ENCODE measurements around the gene FSTL3. TPM values are rescaled to one million over a fixed set of nuclear protein-coding genes. Genes with fewer than 3 reads are reported as not detected.

The FSTL3 gene
- total RNA-seq, 2 donors from 2014 or later = 64.4 to 437 TPM

GRCh38 chr19:640161-640558, 36.0 kb upstream of the FSTL3 start:
- Histone ChIP-seq H3K27ac (peak overlapping the region in 1 of 2 donors; percentile 22), H3K9me3 (no peaks in the 10 kb centered on the region), H3K4me1 (peaks cover 0 to 15% of the 10 kb centered on the region in 2 donors), H3K36me3 (peaks cover 5% of the 10 kb centered on the region), H3K27me3 (no peaks in the 10 kb centered on the region), H3K4me3 (peak overlapping the region; percentile 29 to 56)
- DNase-seq (ENCODE audit: low spot score) = no peak
- TF ChIP-seq, protein P1, sequence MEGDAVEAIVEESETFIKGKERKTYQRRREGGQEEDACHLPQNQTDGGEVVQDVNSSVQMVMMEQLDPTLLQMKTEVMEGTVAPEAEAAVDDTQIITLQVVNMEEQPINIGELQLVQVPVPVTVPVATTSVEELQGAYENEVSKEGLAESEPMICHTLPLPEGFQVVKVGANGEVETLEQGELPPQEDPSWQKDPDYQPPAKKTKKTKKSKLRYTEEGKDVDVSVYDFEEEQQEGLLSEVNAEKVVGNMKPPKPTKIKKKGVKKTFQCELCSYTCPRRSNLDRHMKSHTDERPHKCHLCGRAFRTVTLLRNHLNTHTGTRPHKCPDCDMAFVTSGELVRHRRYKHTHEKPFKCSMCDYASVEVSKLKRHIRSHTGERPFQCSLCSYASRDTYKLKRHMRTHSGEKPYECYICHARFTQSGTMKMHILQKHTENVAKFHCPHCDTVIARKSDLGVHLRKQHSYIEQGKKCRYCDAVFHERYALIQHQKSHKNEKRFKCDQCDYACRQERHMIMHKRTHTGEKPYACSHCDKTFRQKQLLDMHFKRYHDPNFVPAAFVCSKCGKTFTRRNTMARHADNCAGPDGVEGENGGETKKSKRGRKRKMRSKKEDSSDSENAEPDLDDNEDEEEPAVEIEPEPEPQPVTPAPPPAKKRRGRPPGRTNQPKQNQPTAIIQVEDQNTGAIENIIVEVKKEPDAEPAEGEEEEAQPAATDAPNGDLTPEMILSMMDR (IDR thresholded peaks at IDR 0.05) = no peak

DNA sequence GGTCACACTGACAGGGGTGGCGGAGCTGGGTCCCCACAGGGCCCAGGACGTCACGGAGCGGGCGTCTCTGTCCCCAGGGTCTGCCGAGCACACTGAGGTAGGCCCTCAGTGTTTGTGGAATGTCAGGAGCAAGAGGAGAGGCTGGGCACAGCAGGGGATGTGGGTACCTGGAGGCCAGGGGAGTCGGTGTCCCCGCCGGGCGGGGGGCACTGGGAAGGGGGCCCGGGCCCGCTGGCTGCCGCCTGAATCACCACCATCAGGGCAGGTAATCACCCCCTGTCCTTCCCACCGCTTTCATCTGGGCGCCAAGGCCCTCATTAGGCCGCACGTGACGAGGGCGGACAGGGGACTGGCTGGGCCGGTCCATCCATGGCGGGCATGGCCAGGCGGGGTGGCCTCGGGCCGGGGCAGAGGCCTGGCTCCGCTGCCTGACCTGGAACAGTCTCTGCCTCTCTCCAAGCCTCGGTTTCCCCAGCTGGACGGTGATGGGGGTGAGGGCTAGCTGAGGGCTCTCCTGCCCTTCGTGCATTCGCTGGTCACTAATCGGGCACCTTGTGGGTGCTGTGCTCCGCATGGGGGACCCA, 35.5 kb upstream of the FSTL3 start:
- Histone ChIP-seq H3K36me3 (peaks cover 5% of the 10 kb centered on the region), H3K4me3 (no peak overlapping the region), H3K4me1 (peaks cover 0 to 15% of the 10 kb centered on the region in 2 donors), H3K27me3 (no peaks in the 10 kb centered on the region), H3K9me3 (no peaks in the 10 kb centered on the region), H3K27ac (no peak overlapping the region)
- TF ChIP-seq, protein P1 (IDR thresholded peaks at IDR 0.05) = no peak
- DNase-seq (ENCODE audit: low spot score) = no peak

DNA sequence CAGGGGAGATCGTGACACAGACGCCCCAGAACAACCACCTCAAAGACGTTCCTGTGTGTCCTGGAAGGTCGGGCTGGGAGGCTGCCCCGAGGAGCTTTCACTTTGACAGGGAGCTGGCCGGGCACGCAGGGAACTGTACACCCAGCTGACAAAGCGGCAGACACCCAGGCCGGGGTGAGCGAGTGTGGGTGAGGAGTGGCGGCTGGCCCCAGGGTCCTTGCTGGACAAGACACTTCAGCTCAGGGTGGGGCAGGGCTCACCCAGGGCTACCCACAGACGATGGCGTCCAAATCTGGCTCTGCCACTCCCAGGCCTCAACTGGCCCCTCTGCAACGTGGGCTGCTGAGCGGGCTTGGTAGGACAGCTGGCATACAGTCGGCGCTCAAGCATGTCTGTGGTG, 34.5 kb upstream of the FSTL3 start:
- Histone ChIP-seq H3K4me3 (no peak overlapping the region), H3K27me3 (no peaks in the 10 kb centered on the region), H3K9me3 (no peaks in the 10 kb centered on the region), H3K4me1 (peaks cover 0 to 15% of the 10 kb centered on the region in 2 donors), H3K27ac (no peak overlapping the region), H3K36me3 (peaks cover 12% of the 10 kb centered on the region)
- no peak for DNase-seq (ENCODE audit: low spot score)
- TF ChIP-seq, protein P1 (IDR thresholded peaks at IDR 0.05) = no peak

DNA sequence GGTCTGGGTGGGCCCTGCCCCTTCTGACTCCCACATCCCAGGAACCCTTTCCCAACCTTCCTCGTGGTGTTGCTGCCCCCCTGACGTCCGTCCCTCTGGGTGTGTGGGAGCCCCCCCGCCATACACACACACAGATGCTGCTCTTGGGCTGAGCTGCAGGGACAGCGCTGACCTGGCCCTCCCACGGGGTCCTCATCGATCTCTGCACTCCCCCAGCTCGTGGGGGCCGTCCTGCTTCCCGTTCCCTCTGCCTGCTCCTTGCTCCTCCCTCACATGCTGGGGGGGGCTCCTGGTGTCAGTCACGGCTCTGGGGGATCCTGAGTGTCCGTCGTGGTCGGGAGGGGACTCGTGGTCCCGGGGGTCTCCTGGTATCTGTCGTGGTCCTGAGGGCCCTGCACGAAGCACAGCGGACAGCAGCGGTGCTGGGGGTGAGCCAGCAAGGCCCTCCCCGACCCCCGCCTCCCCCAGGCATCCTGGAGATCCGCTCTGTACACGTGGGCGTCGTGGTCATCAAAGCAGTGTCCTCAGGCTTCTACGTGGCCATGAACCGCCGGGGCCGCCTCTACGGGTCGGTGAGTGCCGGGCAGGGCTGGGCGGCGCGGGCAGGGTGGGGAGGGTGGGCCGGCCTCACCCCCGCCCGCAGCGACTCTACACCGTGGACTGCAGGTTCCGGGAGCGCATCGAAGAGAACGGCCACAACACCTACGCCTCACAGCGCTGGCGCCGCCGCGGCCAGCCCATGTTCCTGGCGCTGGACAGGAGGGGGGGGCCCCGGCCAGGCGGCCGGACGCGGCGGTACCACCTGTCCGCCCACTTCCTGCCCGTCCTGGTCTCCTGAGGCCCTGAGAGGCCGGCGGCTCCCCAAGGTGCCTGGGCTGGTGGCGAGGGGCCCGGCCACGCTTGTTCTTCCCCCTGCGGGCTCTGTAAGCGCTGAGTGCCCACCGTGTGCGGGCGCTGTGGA, 33.1 kb upstream of the FSTL3 start:
- Histone ChIP-seq H3K4me3 (no peak overlapping the region), H3K27me3 (no peaks in the 10 kb centered on the region), H3K27ac (no peak overlapping the region), H3K9me3 (no peaks in the 10 kb centered on the region), H3K4me1 (peaks cover 0 to 15% of the 10 kb centered on the region in 2 donors), H3K36me3 (peaks cover 25% of the 10 kb centered on the region)
- DNase-seq (ENCODE audit: low spot score) = no peak
- TF ChIP-seq, protein P1 (IDR thresholded peaks at IDR 0.05) = no peak

DNA sequence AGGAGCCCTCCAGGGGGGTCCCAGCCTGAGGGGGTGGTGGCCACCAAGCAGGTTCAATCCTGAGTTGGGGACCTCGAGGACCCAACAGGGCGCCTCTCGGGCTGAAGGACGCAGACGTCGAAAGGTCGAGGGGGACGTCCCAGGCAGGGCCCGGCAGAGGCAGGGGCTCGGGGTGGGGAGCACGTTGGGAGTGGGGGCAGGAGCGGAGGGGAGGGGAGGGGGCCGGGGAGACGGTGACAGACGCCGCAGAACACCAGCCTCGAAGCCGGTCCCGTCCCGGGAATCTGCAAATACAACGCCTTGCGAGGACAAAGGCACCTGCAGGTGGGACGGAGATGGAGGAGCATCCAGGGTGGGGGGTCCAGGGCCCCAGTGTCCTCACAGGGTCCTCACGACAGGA, 32.5 kb upstream of the FSTL3 start:
- H3K4me3 ChIP-seq = no peak overlapping the region

More for the DNA sequence above, 32.5 kb upstream of the FSTL3 start:
- Histone ChIP-seq H3K9me3 (no peaks in the 10 kb centered on the region), H3K4me1 (peaks cover 0 to 12% of the 10 kb centered on the region in 2 donors), H3K27me3 (no peaks in the 10 kb centered on the region), H3K27ac (no peak overlapping the region), H3K36me3 (peaks cover 32% of the 10 kb centered on the region)
- TF ChIP-seq, protein P1 (IDR thresholded peaks at IDR 0.05) = no peak
- DNase-seq (ENCODE audit: low spot score) = no peak
